ENCODE measurements around the gene HGFAC. TPM values are rescaled to one million over a fixed set of nuclear protein-coding genes. Genes with fewer than 3 reads are reported as not detected.

HGFAC gene
- total and polyA plus RNA-seq, 2 experiments from 2014 or later, result 2.0 to 2.3 TPM

- Histone ChIP-seq H3K27ac (no peak overlapping the region), H3K4me3 (no peak overlapping the region), H3K27me3 (no peaks in the 10 kb centered on the region), H3K4me1 (ENCODE audit: low read depth) (peaks cover 26% of the 10 kb centered on the region), H3K36me3 (no peaks in the 10 kb centered on the region), H3K9me3 (ENCODE audit: low read depth) (no peaks in the 10 kb centered on the region)
- TF ChIP-seq CTCF (IDR thresholded peaks at IDR 0.05; ENCODE audit: low read depth, low read length), result no peak
- no peak for DNase-seq (ENCODE audit: low read depth in 1 of 2, low spot score in 1 of 2)
Observed at GRCh38 chr4:3481783-3482393, 40.1 kb downstream of the HGFAC start.

- TF ChIP-seq CTCF (IDR thresholded peaks at IDR 0.05; ENCODE audit: low read depth, low read length), result no peak
- DNase-seq (ENCODE audit: low read depth in 1 of 2, low spot score in 1 of 2), result no peak
- Histone ChIP-seq H3K27ac (no peak overlapping the region), H3K9me3 (ENCODE audit: low read depth) (no peaks in the 10 kb centered on the region), H3K4me3 (no peak overlapping the region), H3K4me1 (ENCODE audit: low read depth) (peaks cover 29% of the 10 kb centered on the region), H3K36me3 (no peaks in the 10 kb centered on the region), H3K27me3 (no peaks in the 10 kb centered on the region)
Observed at GRCh38 chr4:3482707-3483106, 40.9 kb downstream of the HGFAC start.

DNA sequence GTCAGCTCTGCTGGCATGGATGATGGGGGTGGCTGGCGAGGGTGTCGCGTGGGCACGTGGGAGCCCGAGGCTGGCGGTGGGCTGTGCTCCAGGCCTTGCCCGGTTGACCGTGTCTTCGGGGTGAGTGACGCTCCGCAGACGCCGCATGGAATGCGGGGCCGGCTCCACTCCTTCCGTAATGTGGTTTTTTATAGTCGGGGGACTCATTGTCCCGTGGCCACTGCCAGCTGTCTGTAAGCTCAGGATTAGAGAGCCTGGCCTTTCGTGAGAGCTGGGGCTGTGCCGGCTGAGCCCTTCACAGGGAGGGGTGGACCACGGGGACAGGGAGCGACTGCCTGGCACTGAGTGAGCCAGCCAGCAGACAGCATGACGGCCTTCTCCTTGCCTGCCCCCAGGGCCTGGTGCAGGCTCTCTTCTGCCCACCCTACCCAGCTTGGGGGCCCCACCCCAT, 41.7 kb downstream of the HGFAC start:
- Histone ChIP-seq H3K27me3 (no peaks in the 10 kb centered on the region), H3K27ac (peak overlapping the region; percentile 53), H3K4me3 (no peak overlapping the region), H3K4me1 (ENCODE audit: low read depth) (peaks cover 29% of the 10 kb centered on the region), H3K36me3 (no peaks in the 10 kb centered on the region), H3K9me3 (ENCODE audit: low read depth) (no peaks in the 10 kb centered on the region)
- DNase-seq (ENCODE audit: low read depth in 1 of 2, low spot score in 1 of 2), result peak in 1 of 2 donors; percentile 51
- TF ChIP-seq CTCF (IDR thresholded peaks at IDR 0.05; ENCODE audit: low read depth, low read length), result no peak

DNA sequence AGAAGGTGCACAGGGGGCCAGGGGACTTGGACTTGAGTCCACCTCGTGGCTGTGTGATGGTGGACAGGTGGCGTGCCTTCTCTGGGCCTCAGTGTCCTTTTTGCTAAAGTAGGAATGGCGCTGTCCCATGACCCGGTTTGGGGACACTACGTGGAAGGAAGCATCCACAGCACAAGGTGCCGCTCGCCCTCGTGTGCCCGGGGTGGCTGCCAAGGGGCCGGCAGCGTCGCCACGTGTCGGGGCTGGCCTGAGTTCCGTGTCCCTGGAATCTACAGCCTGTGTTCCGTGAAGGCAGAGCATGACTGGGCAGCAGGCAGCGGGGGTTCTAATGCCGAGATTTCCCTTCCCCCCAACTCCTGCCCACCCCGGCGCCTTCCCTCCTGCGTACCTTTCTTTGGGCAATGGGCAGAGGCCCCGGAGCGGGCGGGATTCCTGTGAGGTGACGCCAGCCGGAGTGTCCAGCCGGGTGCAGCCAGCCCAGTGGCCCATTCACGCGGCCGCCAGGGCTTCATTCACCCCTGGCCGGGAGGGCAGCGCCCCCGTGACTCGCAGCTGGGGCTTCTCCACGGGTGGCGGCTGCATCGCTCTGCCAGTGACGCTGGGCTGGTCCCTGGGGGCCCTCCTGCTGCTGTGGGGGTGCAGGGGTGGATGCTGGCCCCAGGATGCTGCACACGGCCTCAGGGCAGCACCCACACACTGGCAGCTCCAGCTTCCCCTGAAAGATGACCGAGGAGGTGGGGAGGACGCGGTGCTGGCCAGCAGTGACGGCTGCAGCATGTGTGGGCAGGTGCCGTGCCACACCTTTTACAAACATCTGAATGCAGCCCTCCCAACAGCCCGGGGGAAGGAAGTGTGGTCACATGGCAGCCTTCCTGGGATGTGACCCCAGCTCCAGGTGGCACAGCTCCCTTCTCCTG, 42.5 kb downstream of the HGFAC start:
- Histone ChIP-seq H3K9me3 (ENCODE audit: low read depth) (no peaks in the 10 kb centered on the region), H3K27me3 (no peaks in the 10 kb centered on the region), H3K36me3 (no peaks in the 10 kb centered on the region), H3K27ac (peak overlapping the region; percentile 53), H3K4me3 (no peak overlapping the region), H3K4me1 (ENCODE audit: low read depth) (peaks cover 29% of the 10 kb centered on the region)
- no peak for DNase-seq (ENCODE audit: low read depth in 1 of 2, low spot score in 1 of 2)
- TF ChIP-seq CTCF (IDR thresholded peaks at IDR 0.05; ENCODE audit: low read depth, low read length), result no peak

GRCh38 chr4:3485011-3485791, 43.4 kb downstream of the HGFAC start:
- TF ChIP-seq CTCF (IDR thresholded peaks at IDR 0.05; ENCODE audit: low read depth, low read length), result no peak
- no peak for DNase-seq (ENCODE audit: low read depth in 1 of 2, low spot score in 1 of 2)
- Histone ChIP-seq H3K4me1 (ENCODE audit: low read depth) (peaks cover 29% of the 10 kb centered on the region), H3K27ac (no peak overlapping the region), H3K36me3 (no peaks in the 10 kb centered on the region), H3K9me3 (ENCODE audit: low read depth) (no peaks in the 10 kb centered on the region), H3K4me3 (no peak overlapping the region), H3K27me3 (no peaks in the 10 kb centered on the region)

Measured in cardiac muscle cell (in vitro differentiated cells and primary cell).